GM19467 (cell line): Measurements from ENCODE around the gene SEC11C.
"Not testable (repeated sequence)": the region's sequence is repeated elsewhere in the genome, so short reads cannot be mapped to it uniquely, and the experiment has no call there.

Experiments used
- ATAC-seq: cut with Tn5 transposase; IDR thresholded peaks from one replicate; pipeline ENCODE4 v1.9.1; 2021; ENCODE audit warnings: mild to moderate bottlenecking, moderate library complexity; ENCODE audit not compliant: unreplicated experiment

SEC11C gene

DNA sequence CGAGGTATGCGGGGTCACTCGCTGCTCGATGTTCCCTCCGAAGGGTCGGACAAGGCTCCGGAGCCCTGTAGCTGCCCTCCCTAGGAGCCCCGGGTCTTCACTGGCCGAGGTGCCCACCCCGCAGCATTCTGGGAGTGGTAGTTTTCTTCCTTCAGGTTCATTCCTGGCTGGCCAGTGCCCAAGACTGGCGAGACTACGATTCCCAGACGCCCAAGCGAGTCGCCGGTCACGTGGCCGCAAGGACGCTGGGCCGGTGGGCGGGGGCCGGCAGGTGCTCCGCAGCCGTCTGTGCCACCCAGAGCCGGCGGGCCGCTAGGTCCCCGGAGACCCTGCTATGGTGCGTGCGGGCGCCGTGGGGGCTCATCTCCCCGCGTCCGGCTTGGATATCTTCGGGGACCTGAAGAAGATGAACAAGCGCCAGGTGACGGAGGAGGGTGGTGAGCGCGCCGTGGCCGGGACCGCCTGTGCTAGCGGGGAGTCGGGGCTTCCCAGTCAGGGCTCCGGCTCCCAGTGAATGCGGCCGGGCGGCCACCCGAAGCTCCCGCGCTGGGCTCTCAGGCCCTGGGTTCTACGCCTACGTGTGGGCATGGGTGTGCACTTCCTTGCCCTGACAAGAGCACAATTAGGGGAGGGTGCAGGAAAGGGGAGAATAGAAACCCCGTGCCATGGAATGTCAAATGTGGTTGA, at the start of gene SEC11C:
Gene SEC11C (plus strand): TSS at position 270 of the 687 bp plus-strand sequence. CDS start 65 bp downstream, at position 335.
- peak; percentile 90 for ATAC-seq

DNA sequence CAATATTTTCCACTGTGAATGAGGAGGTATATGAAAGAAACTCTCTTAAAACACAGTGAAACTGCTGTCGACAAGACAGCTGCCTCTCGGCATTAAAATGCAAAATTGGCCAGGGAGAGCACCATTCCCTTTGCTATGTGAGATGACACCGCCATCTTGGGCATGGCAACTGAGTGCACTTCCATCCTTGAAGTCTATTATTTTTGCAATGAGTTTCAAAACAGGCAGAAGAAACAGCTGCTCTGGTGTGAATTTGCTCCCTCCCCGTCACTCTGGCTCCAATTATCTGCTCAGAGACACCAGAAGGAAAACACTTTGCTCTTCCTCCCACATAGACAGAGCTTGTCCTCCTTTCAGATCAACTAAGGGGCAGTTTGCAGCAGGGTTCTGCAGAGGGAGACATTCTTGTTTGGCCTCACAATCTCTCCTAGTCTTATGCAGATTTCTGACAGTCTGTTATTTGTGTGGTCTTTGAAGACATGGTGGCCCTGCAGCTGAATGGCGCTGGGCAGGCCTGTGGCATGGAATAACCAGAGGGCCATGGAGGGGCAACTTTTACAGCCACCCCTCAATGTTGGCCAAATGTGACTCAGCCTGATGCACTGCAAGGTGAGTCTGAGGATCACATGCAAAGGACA, 48.6 kb upstream of the SEC11C start:
- ATAC-seq: no peak

- ATAC-seq: no peak
Observed at GRCh38 chr18:59093668-59094067, 46.0 kb upstream of the SEC11C start.

GRCh38 chr18:59094569-59094968, 45.1 kb upstream of the SEC11C start:
- no peak for ATAC-seq

DNA sequence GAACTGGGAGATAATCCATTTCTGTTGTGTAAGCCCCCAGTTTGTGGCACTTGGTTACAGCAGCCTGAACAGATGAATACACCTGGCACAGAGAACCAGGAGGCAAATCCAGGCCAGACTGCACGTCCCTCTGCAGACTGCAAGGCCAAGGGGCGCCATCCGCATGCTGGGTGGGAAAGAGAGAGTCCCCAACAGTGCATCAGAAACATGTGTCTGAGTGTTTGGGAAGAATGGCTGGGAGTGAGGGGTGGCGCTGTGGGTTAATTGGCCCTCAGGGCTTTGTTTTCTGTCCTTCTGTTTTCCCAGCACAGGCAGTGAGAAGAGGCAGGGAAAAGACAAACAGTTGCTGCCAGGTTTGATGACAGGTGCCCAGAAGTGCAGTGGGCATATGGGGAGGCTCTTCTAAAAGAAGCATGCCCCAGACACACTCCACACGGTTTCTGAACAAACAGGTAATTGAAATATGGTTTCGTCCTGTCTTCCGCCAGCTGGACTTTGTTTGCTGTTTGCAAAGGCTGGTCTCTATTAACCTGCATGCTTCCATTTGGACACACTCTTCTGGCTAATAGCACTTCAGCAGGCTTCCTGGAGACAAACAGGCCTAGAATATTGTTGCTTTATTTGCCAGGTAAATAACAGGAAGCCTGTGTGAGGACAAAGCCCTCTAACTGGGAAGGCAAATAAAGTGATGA, 43.4 kb upstream of the SEC11C start:
- no peak for ATAC-seq

GRCh38 chr18:59101830-59102414, 37.8 kb upstream of the SEC11C start:
- no peak for ATAC-seq

DNA sequence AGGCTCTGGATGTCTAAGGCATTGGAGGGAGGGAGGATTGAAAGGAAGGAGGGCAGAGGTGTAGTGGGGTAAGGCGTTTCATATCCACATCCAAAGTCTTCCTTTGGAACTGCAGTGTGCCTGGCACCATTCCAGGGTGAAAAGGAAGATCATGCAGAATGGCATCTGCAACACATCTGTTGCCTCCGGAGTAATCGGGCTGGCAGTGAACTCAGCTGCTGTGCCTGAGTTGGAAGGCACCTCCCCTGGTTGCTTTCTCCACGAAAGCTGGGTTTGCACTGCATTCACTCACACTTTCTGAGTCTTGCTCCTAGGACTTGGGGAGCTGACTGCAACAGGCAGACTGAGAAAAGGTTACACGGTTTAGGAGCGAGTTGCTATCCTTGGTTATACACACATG, 30.3 kb upstream of the SEC11C start:
- no peak for ATAC-seq

- no peak for ATAC-seq
Observed at GRCh38 chr18:59114160-59114559, 25.5 kb upstream of the SEC11C start.

- ATAC-seq: no peak
Observed at GRCh38 chr18:59123588-59124369, 15.9 kb upstream of the SEC11C start.

DNA sequence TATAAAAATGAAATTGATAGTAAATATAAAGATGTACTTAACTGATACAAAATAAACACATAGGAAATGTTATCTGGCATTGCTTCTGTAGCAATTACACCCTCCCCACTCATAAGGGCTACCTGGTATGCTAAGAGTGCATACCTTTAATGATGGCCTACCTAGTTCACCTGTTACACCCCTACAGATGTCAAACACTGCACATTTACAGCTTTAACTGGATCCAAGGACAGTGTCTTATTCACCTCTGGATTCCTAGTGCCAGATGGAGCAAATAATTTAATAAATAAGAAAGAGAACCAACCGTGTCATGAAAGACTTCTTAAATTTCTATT, 15.3 kb upstream of the SEC11C start:
- no peak for ATAC-seq

DNA sequence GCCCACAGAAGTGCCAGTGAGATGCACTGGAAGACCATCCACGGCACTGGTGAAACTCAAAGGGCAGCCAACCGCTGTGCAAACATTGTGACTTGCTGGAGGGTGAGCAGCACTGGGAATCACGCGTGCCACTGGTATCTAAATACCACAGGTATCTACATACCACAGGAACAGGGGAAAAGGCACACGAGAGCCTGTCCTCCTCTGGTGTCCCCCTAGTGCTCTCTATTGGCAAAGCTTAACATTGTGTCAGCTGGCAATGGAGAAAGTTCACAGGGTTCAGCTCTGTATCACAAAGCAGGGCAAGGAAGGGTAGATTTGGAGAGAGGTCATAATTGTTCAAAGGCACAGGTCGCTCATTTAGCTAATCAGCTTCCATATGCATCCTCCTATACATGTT, 12.6 kb upstream of the SEC11C start:
- ATAC-seq: no peak

- ATAC-seq: no peak
Observed at GRCh38 chr18:59129951-59130703, 9.6 kb upstream of the SEC11C start.

- ATAC-seq: no peak
Observed at GRCh38 chr18:59132810-59133465, 6.7 kb upstream of the SEC11C start.

GRCh38 chr18:59139291-59139614, 431 bp upstream of the SEC11C start:
- peak; percentile 69 for ATAC-seq

DNA sequence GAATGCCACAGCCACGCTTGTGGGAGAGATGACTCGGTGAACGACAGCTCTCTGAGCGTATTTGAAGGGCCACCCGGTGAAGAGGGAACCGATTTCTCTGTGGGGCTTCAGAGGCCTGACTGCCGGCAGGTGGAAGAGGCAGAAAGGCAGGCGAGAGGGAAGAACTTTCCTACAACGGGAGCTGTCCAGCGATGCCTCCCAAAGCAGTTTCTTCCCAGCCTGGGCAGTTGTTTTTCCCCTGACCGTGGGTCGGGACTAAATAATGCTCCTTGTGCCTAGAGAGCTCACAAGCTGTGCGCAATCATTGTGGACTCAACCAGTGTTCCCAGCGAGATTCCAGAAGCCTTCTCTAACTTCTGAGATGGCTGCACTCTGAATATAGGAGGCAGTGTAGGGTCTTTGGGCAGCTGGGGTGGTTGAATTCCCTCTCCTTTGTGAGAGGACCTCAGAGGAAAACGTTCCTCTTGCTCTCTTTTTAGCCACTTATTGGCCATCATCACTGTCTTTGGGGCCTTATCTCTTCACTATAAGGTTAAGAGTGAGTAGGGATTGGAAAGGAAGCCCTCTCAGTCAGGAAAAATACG, 710 bp downstream of the SEC11C start:
- no peak for ATAC-seq

GRCh38 chr18:59141294-59142068, 1.8 kb downstream of the SEC11C start:
- ATAC-seq: no peak

DNA sequence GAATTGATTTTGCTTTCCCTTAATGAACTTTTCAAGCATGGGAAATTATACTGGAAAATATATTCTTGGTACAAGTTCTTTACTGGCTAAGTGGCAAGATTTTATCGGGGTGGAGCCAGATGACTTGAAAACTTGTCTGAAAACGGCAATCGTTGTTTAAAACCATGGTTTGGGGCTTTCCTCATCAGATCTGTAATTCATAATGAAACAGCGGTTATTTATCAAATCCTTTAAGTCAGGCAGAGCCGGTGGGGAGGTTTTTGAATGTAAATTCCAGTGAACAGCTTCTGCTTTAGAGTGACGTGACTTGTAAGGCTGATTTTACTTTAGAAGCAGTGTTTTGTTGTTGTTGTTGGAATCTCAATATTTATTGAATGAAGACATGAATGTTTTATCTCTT, 2.6 kb downstream of the SEC11C start:
- ATAC-seq: no peak

- not testable (repeated sequence) for ATAC-seq
Observed at GRCh38 chr18:59142800-59143416, 3.2 kb downstream of the SEC11C start.
